CD4-positive, CD25-positive, alpha-beta regulatory T cell (primary cell): ENCODE measurements around the gene ZNF749. TPM values are rescaled to one million over a fixed set of nuclear protein-coding genes. Genes with fewer than 3 reads are reported as not detected.

Experiments
- ATAC-seq, 2 donors: fragments of 150-1000 bp; cut with Tn5 transposase; one replicate each; pipeline ENCODE4 v1.10.0; 2021; ENCODE audit warnings: low read depth in 2 of 2, moderate number of reproducible peaks in 2 of 2, moderate library complexity in 1 of 2
- DNase-seq, 3 donors: peaks; one replicate each; pipeline versions ENCODE4 v3.0.0 to v3.0.0-alpha.2; 2012 to 2022; ENCODE audit warnings: mixed read lengths in 1 of 3
- H3K27ac ChIP-seq: one replicate; pipeline ENCODE4 v1.7.0; 2013; ENCODE audit warnings: mild to moderate bottlenecking, low read length; ENCODE audit not compliant: insufficient read depth, poor library complexity, severe bottlenecking
- H3K27me3 ChIP-seq: one replicate; pipeline ENCODE4 v1.7.0; 2013; ENCODE audit warnings: low read length; ENCODE audit not compliant: control insufficient read depth, insufficient read depth
- H3K36me3 ChIP-seq: one replicate; pipeline ENCODE4 v1.7.0; 2013; ENCODE audit warnings: mild to moderate bottlenecking, low read length, moderate library complexity; ENCODE audit not compliant: control insufficient read depth, insufficient read depth
- H3K4me1 ChIP-seq: 2 replicates; pipeline ENCODE4 v1.7.0; 2013; ENCODE audit warnings: mild to moderate bottlenecking, low read length; ENCODE audit not compliant: insufficient read depth, control insufficient read depth, poor library complexity, severe bottlenecking
- H3K4me3 ChIP-seq: one replicate; pipeline ENCODE4 v1.7.0; 2013; ENCODE audit warnings: low read depth, mild to moderate bottlenecking, low read length, moderate library complexity
- H3K9me3 ChIP-seq, 2 experiments: 1 replicate in 1 of 2; 2 replicates in 1 of 2; pipeline ENCODE4 v1.7.0; 2013; ENCODE audit warnings: low read length in 2 of 2, mild to moderate bottlenecking in 1 of 2, moderate library complexity in 1 of 2; ENCODE audit not compliant: control insufficient read depth in 2 of 2
- H3K27ac Mint-ChIP-seq, 3 donors: one replicate each; pipeline ENCODE4 v1.8.0; 2020 to 2022; ENCODE audit warnings: mild to moderate bottlenecking in 3 of 3, mixed read lengths in 3 of 3, moderate library complexity in 2 of 3
- H3K27me3 Mint-ChIP-seq: one replicate; pipeline ENCODE4 v1.8.0; 2022; ENCODE audit warnings: mild to moderate bottlenecking, mixed read lengths
- H3K36me3 Mint-ChIP-seq: one replicate; pipeline ENCODE4 v1.8.0; 2020; ENCODE audit warnings: mixed read lengths
- H3K4me1 Mint-ChIP-seq, 4 donors: one replicate each; pipeline ENCODE4 v1.8.0; 2020 to 2022; ENCODE audit warnings: mixed read lengths in 4 of 4, mild to moderate bottlenecking in 1 of 4
- H3K4me3 Mint-ChIP-seq, 4 donors: one replicate each; pipeline ENCODE4 v1.8.0; 2020 to 2022; ENCODE audit warnings: mild to moderate bottlenecking in 4 of 4, mixed read lengths in 4 of 4, moderate library complexity in 3 of 4
- H3K9me3 Mint-ChIP-seq, 7 donors: one replicate each; pipeline ENCODE4 v1.8.0; 2020 to 2022; ENCODE audit warnings: mixed read lengths in 7 of 7, mild to moderate bottlenecking in 3 of 7, moderate library complexity in 2 of 7
- polyA plus RNA-seq, 4 donors: library from polyadenylated mRNA; unstranded; fragments of 300-500 nt; fragmentation: Illumina TruSeq; gene quantifications; one replicate each; pipeline ENCODE4 v1.2.3, GENCODE V29; 2021
- total RNA-seq: library from RNA; stranded (reverse); gene quantifications from one replicate; pipeline ENCODE4 v1.2.3, GENCODE V29; 2022

The ZNF749 gene
- total and polyA plus RNA-seq, 5 donors from 2014 or later, result 5.1 to 10.9 (median 8.0) TPM

DNA sequence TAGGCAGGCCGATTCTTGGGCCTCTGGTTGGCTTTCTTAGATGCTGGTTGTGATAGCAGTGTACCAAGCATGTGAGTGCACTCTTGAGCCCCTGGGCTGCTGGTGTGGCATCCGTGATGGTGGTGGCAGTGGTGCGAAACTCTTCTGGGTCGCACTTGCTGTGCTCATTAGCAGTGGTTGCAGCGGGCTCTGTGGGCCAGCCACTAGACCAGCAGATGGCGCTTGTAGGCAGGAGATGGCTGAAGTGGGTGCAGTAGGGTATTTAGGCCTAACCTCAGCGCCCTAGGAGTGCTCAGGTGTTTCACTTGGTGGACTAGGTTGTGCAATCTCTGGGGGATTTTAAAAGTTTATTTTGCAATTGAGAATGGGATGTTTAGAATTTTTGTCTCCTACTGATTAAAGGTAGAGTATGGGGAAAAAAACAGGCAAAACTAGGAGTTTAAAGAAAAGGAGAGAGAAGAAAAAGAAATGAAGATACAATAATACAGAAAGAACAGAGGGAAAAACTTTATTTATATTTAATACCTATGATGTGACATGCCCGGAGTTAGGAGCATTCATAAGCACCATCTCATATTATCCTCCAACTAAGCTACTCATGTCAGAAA is 28.5 kb upstream of the ZNF749 start:
- Mint-ChIP-seq H3K27me3 (no peaks in the 10 kb centered on the region), H3K9me3 (peaks cover 3 to 11% (median 6%) of the 10 kb centered on the region in 7 donors), H3K4me1 (peaks cover 11 to 21% (median 14%) of the 10 kb centered on the region in 4 donors), H3K36me3 (peaks cover 2% of the 10 kb centered on the region), H3K27ac (no peak overlapping the region), H3K4me3 (peak overlapping the region in 1 of 4 donors; percentile 20)
- H3K9me3 ChIP-seq, result peaks cover 7 to 26% of the 10 kb centered on the region in 2 experiments
- DNase-seq (peak; percentile 53 to 69 (median 66)), ATAC-seq (peak; percentile 27 to 33)
- no peaks in the 10 kb centered on the region for H3K36me3 ChIP-seq
- no peak overlapping the region for H3K27ac ChIP-seq
- no peaks in the 10 kb centered on the region for H3K27me3 ChIP-seq
- H3K4me1 ChIP-seq, result peaks cover 8% of the 10 kb centered on the region
- no peak overlapping the region for H3K4me3 ChIP-seq

DNA sequence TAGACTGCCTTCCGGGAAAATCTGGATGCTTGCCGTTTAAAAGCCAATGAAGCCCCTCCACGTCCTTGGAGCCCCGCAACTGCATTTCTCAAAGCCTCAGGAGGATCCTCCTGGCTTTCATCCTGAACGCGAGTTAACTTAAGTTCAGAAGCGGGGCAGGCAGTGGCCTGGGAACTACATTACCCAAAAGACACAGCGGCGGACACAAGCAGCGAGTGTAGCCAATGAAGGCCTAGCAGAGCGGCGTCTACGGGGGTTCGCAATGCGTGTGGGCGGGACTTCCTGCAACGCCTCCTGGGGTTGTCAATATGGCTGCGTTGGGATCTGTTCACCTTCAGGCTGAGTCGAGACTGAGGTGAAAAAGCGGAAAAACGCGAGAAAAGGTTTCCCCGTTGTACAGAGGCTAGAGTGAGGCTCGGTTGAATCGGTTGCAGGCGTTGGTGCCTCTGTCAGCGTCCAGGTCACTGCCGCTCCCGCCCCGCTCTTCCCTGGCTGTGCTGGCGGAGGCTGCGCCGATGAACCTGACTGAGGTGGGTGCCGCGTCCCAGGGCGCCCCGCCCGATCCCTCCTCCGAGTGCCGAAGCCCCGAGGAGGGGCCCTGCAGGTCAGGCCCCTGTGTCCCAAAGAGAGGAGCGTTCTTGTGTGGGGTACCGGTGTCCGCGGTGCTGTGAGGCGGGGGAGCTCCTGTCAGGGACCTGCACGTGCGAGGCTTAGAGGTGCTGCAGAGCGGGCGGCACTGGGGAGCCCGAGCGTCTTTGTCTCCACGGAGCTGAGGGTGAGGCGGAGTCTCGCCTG is 24.1 kb upstream of the ZNF749 start, which contains the start of gene ZNF17:
ZNF17 (plus strand) TSS at position 285 of the 795 bp plus-strand sequence. CDS start 2,455 bp downstream, outside the sequence.
- Histone ChIP-seq H3K9me3 (peaks cover 11 to 13% of the 10 kb centered on the region in 2 experiments), H3K36me3 (peaks cover 22% of the 10 kb centered on the region), H3K4me3 (peak within 1 kb of the TSS; percentile 90), H3K4me1 (peaks cover 14% of the 10 kb centered on the region), H3K27me3 (no peaks in the 10 kb centered on the region), H3K27ac (peak within 1 kb of the TSS; percentile 63)
- Mint-ChIP-seq H3K9me3 (peaks cover 6 to 24% (median 15%) of the 10 kb centered on the region in 7 donors), H3K27me3 (no peaks in the 10 kb centered on the region), H3K36me3 (peaks cover 36% of the 10 kb centered on the region), H3K4me3 (peak within 1 kb of the TSS; percentile 94 to 100 (median 96)), H3K4me1 (peaks cover 16 to 37% (median 24%) of the 10 kb centered on the region in 4 donors), H3K27ac (peak within 1 kb of the TSS; percentile 38 to 94 (median 92))
- ATAC-seq (peak; percentile 100), DNase-seq (peak; percentile 89 to 96 (median 91))

DNA sequence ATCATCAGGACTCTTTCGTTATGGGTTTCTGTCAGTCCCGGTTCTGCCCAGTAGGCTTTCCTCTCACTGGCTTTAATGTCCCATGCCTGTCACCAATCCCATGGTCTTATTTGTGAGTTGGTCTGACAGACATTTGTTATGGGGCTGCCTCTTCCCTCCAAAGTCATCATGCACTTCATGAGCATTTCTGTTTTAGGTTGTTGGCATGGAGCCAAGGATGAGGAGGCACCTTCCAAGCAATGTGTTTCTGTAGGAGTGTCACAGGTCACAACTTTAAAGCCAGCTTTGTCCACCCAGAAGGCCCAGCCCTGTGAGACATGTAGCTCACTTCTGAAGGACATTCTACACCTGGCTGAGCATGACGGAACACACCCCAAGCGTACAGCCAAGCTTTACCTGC is 15.7 kb upstream of the ZNF749 start:
- Histone ChIP-seq H3K4me1 (no peaks in the 10 kb centered on the region), H3K27me3 (no peaks in the 10 kb centered on the region), H3K4me3 (no peak overlapping the region), H3K27ac (no peak overlapping the region), H3K36me3 (peaks cover 61% of the 10 kb centered on the region), H3K9me3 (peaks cover 71 to 93% of the 10 kb centered on the region in 2 experiments)
- ATAC-seq (no peak), DNase-seq (no peak)
- Mint-ChIP-seq H3K4me3 (no peak overlapping the region), H3K9me3 (peaks cover 5 to 86% (median 43%) of the 10 kb centered on the region in 7 donors), H3K27ac (no peak overlapping the region), H3K4me1 (peaks cover 0 to 9% (median 7%) of the 10 kb centered on the region in 4 donors), H3K36me3 (peaks cover 61% of the 10 kb centered on the region), H3K27me3 (no peaks in the 10 kb centered on the region)

DNA sequence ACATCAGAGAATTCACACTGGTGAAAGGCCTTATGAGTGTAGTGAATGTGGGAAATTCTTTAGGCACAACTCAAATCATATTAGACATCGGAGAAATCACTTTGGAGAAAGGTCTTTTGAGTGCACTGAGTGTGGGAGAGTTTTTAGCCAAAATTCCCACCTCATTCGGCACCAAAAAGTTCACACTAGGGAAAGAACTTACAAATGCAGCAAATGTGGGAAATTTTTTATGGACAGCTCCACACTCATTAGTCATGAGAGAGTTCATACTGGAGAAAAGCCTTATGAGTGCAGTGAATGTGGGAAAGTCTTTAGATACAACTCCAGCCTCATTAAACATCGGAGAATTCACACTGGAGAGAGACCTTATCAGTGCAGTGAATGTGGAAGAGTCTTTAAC is 14.1 kb upstream of the ZNF749 start:
- ATAC-seq (no peak), DNase-seq (no peak)
- H3K4me1 ChIP-seq, result no peaks in the 10 kb centered on the region
- H3K9me3 ChIP-seq, result peaks cover 61 to 96% of the 10 kb centered on the region in 2 experiments
- H3K4me3 Mint-ChIP-seq, result no peak overlapping the region
- H3K27me3 ChIP-seq, result no peaks in the 10 kb centered on the region
- no peaks in the 10 kb centered on the region for H3K27me3 Mint-ChIP-seq
- H3K4me1 Mint-ChIP-seq, result peaks cover 0 to 2% (median 1%) of the 10 kb centered on the region in 4 donors
- H3K27ac ChIP-seq, result no peak overlapping the region
- H3K36me3 Mint-ChIP-seq, result peaks cover 45% of the 10 kb centered on the region
- H3K4me3 ChIP-seq, result no peak overlapping the region
- peaks cover 48% of the 10 kb centered on the region for H3K36me3 ChIP-seq
- H3K27ac Mint-ChIP-seq, result no peak overlapping the region
- peaks cover 5 to 81% (median 39%) of the 10 kb centered on the region in 7 donors for H3K9me3 Mint-ChIP-seq

DNA sequence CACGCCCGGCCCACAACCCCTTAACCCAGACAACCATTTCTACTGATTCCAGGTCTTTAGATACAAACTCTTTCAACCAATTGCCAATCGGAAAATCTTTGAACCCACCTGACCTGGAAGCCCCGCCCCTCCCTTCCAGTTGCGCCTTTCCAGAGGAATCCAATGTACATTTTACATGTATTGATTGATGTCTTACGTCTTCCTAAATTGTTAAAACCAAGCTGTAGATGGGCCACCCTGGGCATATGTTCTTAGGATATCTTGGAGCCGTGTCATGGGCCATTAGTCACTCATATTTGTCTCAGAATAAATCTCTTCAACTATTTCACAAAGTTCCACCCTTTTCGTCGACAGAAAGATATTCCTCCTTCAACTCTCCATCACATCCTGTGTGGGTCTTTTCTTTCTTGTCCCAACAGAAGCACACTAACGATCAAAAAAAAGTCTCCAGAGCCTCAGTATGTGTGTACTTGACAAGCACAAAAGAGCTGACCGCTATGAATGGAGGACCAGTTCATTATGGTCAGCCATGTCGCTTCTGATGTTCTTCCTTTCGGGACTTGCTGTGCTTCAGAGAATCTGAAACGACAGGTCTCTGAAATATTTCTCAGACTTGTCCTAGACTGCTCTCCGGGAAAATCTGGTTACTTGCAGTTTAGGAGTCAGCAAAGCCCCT is 601 bp upstream of the ZNF749 start:
- Histone ChIP-seq H3K27me3 (no peaks in the 10 kb centered on the region), H3K4me3 (peak overlapping the region; percentile 84), H3K27ac (peak overlapping the region; percentile 75), H3K36me3 (peaks cover 12% of the 10 kb centered on the region), H3K9me3 (peaks cover 0 to 14% of the 10 kb centered on the region in 2 experiments), H3K4me1 (peaks cover 19% of the 10 kb centered on the region)
- Mint-ChIP-seq H3K4me1 (peaks cover 6 to 40% (median 22%) of the 10 kb centered on the region in 4 donors), H3K4me3 (peak overlapping the region; percentile 92 to 99 (median 98)), H3K9me3 (peaks cover 6 to 23% (median 9%) of the 10 kb centered on the region in 7 donors), H3K36me3 (peaks cover 21% of the 10 kb centered on the region), H3K27me3 (no peaks in the 10 kb centered on the region), H3K27ac (peak overlapping the region; percentile 39 to 97 (median 93))
- peak in 1 of 2 donors; percentile 0 for ATAC-seq
- DNase-seq, result no peak

DNA sequence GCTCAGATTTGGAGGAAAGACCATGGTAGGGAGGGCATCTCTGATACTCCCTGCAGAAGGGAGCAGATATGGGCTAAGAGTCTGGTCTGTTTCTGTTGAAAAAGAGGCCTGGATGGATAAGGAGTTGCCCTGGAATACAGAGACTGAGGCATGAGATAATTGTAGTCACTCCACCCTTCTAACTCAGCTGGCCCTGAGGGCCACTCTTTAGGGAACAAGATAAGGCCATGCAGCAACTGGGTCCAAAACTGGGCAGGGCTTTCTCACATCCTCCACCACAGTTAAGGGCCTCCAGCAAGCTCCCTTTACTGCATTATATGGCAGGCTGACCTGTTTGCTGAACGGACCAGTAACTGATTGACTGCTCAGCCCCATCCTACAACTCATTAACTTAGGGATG is 1.3 kb downstream of the ZNF749 start:
- Histone ChIP-seq H3K4me1 (peaks cover 19% of the 10 kb centered on the region), H3K9me3 (peaks cover 4 to 29% of the 10 kb centered on the region in 2 experiments), H3K27ac (no peak overlapping the region), H3K27me3 (no peaks in the 10 kb centered on the region), H3K36me3 (peaks cover 12% of the 10 kb centered on the region), H3K4me3 (peak overlapping the region; percentile 62)
- peak overlapping the region in 1 of 3 donors; percentile 97 for H3K27ac Mint-ChIP-seq
- DNase-seq (no peak), ATAC-seq (no peak)
- H3K4me3 Mint-ChIP-seq, result peak overlapping the region; percentile 92 to 99 (median 98)
- H3K27me3 Mint-ChIP-seq, result no peaks in the 10 kb centered on the region
- H3K9me3 Mint-ChIP-seq, result peaks cover 9 to 31% (median 18%) of the 10 kb centered on the region in 7 donors
- H3K4me1 Mint-ChIP-seq, result peaks cover 6 to 45% (median 23%) of the 10 kb centered on the region in 4 donors
- peaks cover 37% of the 10 kb centered on the region for H3K36me3 Mint-ChIP-seq

DNA sequence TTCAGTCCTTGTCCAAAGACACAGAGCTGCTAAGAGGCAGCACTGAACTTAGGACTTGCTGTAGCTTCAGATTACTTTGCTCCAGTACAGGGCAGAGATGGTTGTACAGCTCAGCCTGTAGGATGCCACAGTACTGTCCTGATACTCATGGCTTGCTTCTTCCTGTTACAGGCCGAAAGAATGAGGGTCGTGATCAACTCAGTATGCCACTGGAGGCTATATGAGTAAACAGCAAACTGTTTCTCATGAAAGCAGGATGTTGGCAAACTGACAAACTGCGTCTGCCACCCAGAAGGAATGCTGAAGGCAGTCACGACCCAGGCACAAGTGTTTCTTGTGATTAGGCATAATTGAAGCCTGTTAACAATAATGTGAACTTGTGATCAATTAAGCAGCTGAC is 2.8 kb downstream of the ZNF749 start:
- no peak for ATAC-seq
- peaks cover 6 to 45% (median 23%) of the 10 kb centered on the region in 4 donors for H3K4me1 Mint-ChIP-seq
- peaks cover 5 to 45% (median 22%) of the 10 kb centered on the region in 7 donors for H3K9me3 Mint-ChIP-seq
- Histone ChIP-seq H3K27ac (no peak overlapping the region), H3K4me1 (peaks cover 19% of the 10 kb centered on the region), H3K36me3 (peaks cover 21% of the 10 kb centered on the region), H3K4me3 (no peak overlapping the region), H3K27me3 (no peaks in the 10 kb centered on the region), H3K9me3 (peaks cover 16 to 44% of the 10 kb centered on the region in 2 experiments)
- DNase-seq, result no peak
- H3K27me3 Mint-ChIP-seq, result no peaks in the 10 kb centered on the region
- H3K27ac Mint-ChIP-seq, result no peak overlapping the region
- H3K36me3 Mint-ChIP-seq, result peaks cover 52% of the 10 kb centered on the region
- H3K4me3 Mint-ChIP-seq, result peak overlapping the region in 1 of 4 donors; percentile 27
